ENCODE data around the gene TRIM56.
A peak's percentile ranks its signal among the peaks of the same experiment; 100 is the strongest.
"Not testable (repeated sequence)": the region's sequence is repeated elsewhere in the genome, so short reads cannot be mapped to it uniquely, and the experiment has no call there.

Gene TRIM56

DNA sequence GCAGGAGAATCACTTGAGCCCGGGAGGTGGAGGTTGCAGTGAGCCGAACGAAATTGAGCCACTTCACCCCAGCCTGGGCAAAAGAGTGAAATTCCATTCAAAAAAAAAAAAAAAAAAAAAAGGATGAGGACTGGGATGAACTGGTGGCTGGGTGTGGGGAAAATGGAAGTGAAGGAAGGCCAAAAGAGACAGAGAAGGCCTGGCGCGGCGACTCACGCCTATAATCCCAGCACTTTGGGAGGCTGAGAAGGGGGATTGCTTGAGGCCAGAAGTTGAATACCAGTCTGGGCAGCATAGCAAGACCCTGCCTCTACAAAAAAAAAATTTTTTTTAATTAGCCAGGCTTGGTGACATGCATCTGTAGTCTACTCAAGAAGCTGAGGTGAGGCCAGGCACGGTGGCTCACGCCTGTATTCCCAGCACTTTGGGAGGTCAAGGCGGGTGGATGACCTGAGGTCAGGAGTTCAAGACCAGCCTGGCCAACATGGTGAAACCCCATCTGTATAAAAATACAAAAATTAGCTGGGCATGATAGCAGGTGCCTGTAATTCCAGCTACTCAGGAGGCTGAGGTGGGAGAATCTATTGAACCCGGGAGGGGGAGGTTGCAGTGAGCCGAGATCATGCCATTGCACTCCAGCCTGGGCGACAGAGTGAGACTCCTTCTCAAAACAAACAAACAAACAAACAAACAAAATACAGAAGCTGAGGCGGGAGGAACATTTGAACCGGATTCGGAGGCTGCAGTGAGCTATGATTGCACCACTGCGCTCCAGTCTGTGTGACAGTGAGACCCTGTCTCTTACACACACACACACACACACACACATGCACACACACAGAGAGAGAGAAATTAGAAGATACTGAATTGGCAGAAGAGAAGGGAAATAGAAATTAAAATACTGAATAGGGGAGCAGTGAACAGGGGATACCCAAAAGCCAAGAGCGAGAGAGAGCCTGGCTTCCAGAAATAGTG is 47.6 kb downstream of the TRIM56 start:
- not testable (repeated sequence) for DNase-seq (ENCODE audit: low spot score)

GRCh38 chr7:101133621-101134398 is 48.5 kb downstream of the TRIM56 start:
- DNase-seq (ENCODE audit: low spot score): no peak

DNA sequence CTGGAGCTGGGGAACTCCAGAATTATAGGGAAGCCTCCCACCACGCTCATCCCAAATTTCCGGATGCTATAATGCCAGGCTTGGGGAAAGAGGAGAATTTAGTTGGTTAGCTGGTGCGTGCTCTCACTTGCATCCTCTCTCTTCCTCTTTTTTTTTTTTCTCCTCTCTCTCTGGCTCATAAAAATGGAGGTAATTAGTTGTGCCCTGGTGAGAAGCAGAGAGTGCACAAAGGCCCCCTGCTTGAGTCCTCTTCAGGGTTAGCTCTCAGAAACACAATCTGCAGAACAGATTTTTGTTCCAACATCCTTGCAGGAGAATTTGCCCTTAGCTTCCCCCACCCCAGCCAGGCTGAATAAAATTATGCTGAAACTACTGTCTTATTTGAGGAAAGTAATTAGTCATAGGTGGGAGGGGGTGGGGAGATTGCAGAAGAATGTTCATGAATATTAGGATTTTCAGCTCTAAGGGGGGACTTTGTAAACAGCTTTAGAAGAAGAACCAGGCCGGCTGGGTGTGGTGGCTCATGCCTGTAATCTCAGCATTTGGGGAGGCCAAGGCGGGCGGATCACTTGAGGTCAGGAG is 49.2 kb downstream of the TRIM56 start:
- DNase-seq (ENCODE audit: low spot score): no peak

- no peak for DNase-seq (ENCODE audit: low spot score)
Observed at GRCh38 chr7:101137651-101138212, 52.5 kb downstream of the TRIM56 start.

- DNase-seq (ENCODE audit: low spot score): peak; percentile 79
Observed at GRCh38 chr7:101138213-101138870, 53.1 kb downstream of the TRIM56 start.

DNA sequence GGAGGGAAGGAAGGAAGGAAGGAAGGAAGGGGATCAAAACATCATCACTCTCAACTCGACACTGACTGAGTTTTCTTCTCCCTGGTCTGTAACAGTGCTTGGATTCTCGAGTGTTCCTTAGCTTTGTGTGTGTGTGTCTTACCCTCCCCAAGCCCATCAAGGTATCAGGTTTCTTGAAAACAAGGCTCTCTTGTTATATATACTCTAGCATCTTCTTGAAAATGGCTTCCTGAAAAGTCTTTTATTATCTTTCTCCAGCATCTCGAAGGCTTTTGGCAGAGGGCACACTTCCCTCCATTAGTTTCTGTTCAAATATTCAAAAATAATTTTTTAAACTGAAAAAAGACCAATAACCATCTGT is 55.0 kb downstream of the TRIM56 start:
- no peak for DNase-seq (ENCODE audit: low spot score)

- no peak for DNase-seq (ENCODE audit: low spot score)
Observed at GRCh38 chr7:101140746-101141382, 55.6 kb downstream of the TRIM56 start.
